Stimulated activated CD8-positive, alpha-beta memory T cell treated with anti-CD3 and anti-CD28 coated beads, Interleukin-2, amount 100 ng/mL, for 48 hours (primary cell): ENCODE data around the gene PTPRM.

ENCODE experiments used
- DNase-seq, 2 donors: peaks; one replicate each; pipeline ENCODE4 v3.0.0-alpha.2; 2020; ENCODE audit warnings: low read depth in 2 of 2

Gene PTPRM

DNA sequence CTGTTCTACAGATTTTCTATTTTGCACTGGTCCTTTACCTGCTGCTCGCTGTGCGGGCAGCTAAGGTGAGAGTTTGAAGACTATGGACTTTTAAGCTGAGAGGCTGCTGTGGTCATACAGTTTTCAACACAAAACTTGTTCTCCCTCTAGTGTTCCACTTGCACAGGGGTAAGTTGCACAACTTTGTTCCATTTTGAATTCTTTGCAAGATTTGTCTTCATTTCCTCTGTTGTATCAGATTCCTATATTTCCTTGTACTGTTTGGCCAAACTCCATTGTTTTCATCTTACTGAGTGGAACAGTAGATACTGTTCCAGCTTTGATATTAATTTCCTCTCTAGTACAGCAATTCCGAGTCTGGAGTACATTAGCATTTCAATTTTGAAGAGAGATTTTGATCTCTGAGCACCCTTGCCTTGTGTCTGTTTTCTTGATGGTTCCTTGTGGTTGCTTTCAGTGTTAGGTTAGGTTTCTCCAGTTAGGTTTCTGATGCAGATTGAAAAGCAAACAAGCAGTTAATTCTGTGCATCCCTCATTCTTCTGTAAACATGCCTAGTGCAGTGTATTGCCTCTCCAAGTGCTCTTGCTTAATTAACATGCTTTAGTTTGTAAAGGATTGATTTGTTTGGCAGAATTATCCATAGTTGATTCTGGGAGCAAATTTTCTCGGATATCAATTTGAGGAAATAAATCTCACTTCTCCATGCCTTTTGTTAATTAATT, 188.8 kb downstream of the PTPRM start:
- no peak for DNase-seq

DNA sequence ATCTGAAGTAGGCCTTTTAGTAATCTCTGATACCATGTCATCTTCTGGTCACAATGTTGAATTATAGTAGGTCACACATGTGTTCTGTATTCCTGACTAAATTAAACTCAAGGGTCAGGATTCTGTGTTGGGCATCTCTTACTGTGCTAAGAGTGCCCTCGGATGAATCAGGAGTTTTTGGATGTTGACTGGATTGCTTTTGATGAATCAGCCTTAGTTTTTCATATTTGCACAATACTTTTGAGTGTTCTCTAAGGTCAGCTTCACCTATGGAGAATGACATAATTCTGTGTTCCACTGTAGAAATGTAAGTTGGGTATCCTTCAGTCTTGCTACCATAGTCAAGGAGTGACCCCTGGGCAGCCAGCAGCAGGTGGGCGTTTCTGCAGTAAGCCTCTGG, 190.1 kb downstream of the PTPRM start:
- DNase-seq: no peak

DNA sequence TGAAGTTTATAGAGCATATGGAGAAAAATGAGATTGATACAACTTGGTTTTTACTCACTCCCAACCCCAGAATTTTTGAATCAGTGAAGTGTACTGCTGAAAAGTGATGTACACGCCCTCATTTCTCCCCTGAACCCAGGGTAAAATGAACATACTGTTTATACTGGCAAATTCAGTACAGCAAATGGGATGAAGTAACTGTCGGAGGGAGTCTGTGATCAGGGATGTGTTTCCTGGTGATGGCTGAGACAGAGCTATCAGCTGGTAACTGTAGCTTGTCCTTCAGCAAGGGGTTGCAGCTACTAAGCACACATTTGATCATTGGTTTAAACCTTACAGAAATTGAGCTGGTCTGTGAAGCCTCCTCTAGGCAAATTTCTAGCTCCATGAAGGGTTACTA, 191.6 kb downstream of the PTPRM start:
- DNase-seq: no peak

DNA sequence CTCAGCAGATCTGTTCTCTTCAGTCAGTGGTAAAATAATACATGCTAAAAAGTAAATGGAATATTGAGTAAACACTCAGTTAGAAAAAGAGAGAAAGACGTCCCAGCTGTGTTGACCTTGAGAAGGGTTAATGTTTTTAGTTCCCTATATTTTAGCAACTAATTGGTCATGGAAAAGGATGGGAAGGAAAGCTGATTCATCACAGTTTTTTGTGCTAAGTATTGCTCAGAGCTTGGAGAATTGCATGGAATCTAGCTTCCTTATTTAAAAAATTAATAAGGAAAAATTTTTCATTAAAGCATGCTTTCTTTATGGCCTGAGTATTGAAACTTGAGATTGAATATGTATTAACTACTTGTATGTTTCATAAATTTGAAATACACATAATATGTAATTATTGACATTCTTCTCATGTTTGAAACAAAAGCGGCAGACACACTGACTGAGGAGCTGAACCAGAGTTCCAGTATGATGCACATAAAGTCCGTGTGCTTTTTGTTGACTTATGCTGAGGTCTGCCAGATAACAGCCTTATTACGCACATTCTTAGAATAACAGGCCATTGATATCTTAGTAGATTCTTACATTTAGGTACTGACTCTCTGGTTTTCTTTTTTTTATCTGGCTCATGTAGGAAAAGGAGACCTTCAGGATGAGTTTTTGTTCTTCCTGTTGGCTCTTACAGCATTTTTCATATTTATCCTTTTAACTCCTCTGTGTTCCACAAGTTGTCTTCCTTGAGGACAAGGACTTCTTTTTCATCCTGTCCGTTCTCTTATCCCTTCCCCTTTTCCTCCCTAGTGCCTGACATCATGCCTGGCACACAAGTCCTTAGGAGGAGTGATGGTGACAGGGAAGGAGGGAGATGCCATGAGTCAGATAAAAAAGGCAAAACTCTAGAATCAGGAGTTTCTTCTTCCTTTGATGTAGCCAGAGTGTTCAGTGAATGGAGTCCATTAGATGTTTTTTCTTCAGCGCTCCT, 194.1 kb downstream of the PTPRM start:
- DNase-seq: no peak

DNA sequence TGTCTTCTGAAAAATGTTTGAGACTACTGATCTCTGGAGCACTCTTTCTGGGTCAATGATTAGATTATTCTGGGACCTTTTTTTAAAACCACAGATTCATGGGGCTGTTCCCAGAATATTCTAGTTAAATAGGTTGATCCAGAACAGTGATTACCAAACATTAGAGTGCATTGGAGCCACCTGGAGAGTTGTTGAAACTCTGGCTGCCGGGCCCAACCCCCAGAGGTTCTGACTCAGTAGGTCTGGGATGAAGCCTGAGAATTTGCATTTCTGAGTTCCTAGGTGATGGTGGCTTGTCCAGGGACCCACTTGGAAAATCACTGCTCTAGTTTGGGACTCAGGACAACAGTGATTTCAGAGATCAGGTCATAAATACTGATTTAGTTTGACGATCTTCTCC, 197.3 kb downstream of the PTPRM start:
- DNase-seq: no peak

DNA sequence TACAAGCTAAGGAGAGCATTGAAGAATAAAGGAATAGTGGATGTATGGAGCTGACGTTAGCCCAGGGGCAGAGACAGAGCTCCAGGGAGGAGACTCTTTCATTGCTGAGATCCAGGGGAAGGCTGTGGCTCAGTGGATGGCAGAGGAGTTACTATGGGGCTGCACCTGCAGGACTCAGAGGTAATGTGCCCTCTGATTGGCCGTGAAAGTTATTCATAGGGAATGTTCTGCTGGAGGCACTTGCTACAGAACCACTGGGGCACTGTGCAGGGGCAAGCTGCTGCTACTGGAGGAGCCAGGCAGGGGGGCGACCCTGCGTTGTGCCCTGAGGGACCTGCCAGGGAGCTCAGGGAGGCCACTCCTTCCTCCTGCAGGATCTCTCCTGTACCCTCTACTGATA, 199.2 kb downstream of the PTPRM start:
- no peak for DNase-seq

DNA sequence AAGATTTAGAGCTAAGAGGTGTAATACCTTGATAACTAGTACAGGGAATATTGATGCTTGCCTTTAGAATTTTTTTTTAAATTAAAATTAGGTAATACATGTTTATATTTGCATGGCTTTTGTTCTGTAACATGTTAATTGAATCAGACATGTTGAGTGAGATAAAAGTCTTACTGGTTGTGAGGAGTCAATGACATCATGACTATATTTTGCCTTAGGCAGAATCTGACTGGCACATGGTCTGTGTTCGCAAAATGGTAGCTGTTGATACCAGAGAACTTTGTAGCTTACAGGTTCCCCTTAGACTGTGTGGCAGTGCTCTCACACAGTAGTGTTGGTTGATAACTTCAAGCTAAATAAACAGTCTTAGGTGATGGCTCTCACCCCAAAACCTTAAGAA, 199.7 kb downstream of the PTPRM start:
- no peak for DNase-seq

DNA sequence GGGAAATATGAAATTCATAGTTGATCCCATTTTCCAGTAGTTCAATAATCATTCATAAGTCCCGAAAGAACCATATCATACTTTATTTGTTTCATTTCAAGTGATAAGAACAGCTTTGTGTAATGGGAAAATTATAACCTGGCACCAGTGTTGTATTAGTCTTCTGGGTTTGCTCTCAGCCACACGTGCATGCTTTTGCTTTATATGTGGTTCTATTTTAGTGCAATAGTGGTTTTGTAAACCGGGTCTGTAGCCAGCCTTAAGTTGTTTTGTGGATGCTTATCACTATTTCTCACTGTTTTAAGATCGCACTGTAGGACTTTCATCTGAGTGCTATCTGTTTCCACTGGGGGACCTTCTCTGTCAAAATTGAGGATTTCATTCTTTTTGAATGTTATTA, 203.8 kb downstream of the PTPRM start:
- no peak for DNase-seq

DNA sequence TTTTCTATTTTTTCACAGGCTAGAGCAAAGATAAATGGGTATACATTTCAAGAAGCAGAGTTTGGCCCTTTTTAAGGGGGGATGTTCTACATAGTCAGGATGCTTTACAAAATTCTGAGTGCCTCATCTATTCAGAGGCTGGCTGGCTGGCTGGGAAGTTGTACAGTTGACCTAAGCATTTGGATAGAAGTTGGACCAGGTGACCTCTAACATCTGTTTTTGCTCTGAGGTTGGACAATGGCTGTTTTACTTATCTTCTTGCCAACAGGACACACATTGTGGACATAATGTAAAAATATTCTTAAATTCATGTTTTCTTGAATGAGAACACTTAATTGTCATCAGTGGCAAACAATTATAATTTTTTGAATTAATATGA, 205.4 kb downstream of the PTPRM start:
- DNase-seq: no peak

DNA sequence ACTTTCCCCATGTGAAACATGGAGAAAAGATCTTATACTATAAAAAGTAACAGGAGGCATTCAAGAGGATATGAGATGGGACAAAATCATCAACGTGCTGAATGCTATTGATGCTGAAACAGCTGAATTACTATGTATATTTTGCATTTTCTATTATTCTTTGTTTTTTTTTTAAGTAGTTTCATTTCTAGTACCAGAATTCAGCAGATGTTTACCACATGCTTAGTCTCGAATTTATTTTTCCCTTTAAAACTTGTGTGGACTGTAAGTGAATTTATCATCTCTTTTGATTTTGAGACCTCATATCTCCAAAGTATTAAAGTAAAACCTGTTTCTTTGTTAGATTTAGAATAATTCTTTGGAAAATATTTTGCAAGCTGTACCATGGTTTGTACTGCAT, 205.8 kb downstream of the PTPRM start:
- no peak for DNase-seq

DNA sequence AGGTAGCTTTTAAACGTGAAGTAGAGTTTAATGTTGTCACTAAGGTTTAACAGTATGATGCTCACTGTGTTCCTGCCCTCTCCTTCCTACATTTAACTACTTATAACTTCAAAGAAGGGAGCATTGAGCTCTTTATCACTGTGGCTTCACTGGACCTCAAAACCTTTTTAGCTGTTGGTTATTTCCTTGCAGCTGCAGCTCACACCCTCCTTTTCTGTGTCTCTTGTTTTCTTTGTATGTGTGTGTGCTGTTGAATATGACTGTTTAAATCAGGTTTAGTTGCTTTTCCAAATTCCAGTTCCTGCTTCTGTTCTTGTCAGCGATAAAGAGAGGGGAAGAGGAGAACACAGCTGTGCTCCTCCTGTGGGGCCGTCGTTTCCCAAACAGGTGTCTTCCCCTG, 208.0 kb downstream of the PTPRM start:
- no peak for DNase-seq

DNA sequence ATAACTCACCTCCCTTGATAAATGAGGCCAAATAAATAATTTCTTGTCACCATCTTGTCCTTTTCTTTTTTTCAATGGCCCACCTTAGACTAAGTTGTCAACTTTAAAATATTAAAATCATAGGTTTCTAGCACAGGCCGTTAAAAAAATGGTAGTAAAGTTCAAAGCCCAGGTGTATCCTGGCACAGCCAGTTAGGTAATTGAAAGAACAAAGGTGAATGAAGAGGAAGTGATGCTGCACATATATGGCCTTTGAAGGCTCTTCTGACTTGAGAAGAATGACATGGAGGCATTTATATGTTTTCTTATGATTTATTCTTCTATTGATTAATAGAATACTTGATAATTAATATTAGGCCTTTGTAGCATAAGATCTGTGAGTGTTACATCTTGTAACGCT, 208.7 kb downstream of the PTPRM start:
- DNase-seq: no peak

DNA sequence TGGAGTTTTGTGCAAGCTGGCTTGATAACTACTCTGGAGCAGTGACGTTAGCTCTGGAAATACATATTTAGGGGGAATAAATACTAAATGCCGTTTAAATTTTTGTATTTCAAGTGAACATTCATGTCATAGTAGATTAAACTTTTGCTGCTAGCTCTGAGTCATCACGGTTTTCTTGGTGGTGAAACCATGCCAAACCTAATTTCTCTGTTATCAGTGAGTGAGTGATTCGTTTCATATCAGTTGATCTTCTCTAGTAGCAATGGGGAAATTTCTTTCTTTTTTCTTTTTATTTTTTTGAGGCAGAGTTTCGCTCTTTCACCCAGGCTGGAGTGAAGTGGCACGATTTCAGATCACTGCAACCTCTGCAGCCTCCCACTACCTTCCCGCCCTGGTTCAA, 211.1 kb downstream of the PTPRM start:
- no peak for DNase-seq

DNA sequence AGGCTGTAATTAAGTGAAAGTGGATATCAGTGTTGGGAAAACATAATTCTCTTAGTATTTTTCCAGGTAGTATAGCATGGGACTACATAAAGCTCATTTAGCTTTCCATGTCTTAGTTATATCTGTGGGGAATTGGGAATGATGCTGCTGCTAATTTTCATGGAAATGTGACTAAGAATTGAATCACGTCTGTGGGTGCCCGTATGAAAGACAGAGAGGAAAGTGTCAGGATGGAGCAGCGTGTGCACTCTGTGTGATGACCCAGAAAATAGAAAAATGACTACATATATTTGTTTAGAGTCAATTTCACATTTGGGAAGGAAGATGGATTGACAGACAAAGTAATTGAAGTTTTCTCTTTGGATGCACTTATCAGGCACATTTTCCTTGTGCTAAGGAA, 212.1 kb downstream of the PTPRM start:
- no peak for DNase-seq

DNA sequence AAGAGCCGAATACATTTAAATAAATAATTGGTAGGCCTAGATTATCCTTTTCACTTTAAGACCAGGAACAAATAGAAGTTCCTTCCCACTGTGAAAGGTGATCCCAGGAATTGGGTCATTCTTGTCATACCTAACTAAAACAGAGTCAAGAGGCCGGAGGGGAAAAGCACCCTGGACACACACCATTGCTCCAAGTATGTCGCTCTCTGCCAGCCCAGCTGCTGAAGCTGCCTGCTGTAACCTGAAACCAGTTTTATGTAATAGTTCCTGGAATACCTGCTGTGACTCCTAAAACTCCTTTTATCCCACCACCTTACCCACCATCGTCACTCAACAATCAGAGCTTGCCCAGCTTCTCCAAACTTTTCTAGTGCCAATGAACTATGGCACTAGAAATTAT, 217.1 kb downstream of the PTPRM start:
- DNase-seq: no peak

DNA sequence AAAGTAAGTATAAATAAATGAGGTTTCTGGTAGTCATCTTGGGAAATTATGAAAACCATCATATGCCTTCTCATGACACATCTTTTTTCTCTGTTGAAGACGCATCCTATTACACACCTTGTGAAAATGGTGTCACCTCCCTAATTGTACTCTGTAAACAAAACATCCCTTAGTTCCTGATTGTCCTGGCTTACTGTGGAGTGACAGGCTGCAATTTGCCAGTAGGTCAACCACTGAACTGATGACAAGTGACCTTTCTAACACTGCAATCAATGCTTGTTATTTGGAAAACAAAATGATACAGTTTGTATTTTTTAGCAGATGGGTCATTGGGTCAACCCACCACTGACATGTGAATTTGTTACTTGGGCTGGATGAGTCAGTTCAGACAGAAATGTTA, 219.5 kb downstream of the PTPRM start:
- no peak for DNase-seq

DNA sequence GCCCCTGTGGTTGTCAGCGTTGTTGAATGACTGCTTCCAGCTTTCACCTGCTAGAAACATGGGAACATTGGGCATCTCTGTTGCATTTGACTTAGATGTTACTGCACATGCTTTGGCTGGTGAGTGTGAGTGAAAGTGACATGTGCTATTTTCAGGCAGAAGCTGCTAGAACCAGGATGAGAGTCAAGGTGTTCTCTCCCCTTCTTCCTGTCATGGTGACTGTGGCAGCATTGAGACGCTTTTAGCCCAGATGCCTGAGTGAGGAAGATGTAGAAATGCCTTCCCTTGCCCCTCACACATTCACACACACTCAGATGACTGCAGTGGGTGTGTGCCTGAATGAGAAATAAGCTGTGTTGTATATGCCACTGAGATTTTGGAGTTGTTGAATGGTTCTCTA, 220.2 kb downstream of the PTPRM start:
- DNase-seq: no peak

DNA sequence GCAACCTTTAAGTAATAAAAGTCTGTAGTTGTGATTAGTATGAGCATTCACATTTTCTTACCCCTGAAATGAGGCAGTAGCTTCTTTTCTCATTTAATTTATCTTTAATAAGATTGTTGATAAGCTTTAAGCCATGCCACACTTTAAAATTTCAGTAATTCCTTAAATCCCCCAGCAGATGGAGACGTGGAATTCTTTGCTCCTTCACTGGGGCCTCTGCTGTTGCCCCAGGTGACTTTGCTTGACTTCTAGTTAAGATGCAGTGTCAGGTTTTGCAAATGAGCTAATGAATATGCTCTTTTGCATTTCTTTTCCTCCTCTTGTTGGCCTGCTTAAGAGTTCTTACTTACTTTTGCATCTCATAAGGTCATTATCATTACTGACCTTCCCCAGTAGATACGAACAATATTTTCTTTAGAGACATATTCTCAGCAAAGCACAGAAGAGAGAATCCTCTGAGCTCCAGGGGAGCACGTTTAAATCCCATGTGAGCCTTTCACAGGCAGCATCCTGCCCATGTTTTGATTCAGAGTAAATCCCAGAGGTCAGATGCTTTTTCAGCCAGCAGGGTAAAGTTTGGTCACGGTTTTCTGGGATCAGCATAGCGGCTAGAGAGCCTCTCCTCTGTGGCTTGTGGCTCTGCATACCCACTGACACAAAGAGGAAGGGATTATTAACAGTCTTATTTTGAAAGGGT, 222.9 kb downstream of the PTPRM start:
- DNase-seq: no peak

DNA sequence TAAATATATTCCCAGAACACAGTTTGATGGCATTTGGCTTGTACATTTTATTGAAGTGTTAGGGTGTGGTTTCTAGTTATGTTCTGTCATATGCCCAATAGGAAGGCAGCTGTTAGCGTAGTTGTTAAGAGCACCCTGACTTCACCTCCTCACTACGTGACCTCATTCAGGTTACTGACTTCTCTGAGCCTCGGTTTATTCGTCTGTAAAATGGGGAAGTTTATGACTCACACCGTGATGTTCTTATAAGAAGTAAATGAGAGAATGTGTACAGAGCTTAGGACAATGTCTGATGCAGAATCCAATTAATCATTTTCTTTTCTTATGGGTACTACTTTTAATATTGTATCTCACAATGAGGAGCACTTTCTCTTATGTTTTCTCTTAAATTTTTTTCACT, 226.0 kb downstream of the PTPRM start:
- DNase-seq: no peak

DNA sequence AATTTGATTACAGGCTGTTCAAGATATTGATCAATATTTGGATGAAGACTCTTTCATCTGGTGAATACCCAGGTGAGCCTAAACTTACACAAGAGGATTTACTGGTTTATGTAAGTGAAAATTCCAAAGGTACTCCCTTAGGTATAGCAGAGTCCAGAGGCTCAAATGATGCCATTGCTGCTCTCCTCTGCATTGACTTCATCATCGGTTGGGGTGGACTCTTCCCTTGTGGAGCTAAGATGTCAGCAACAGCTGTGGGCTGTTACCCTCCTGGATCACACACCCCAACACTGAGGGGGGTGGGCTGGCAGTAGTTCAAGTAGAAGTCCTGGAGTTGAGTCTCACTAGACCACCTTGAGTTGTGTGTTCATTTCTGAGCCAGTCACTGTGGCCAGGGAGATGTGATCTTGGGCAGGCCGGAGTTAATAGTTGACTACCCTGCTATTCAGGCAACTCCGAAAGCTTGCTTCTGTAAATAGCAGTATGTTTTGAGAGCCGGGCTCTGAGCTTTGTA, 236.9 kb downstream of the PTPRM start:
- no peak for DNase-seq

DNA sequence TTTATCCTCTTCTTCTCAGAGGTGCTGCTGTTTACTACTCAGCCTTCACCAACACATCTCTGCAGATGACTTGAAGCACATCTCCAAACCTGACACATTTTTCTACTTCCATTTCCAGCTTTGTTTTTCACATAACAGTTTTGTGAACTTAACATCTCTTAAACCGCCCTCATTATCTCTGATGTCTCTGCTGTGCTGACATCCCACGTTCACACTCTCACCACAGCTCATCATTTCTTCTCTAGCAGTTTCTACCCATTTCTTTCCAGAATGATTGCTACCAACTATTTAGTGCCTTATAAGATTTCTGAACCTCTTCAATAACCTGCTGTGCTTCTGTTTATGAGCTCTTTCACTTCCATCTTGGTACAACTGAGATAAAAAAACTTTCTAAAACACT, 238.0 kb downstream of the PTPRM start:
- DNase-seq: no peak

DNA sequence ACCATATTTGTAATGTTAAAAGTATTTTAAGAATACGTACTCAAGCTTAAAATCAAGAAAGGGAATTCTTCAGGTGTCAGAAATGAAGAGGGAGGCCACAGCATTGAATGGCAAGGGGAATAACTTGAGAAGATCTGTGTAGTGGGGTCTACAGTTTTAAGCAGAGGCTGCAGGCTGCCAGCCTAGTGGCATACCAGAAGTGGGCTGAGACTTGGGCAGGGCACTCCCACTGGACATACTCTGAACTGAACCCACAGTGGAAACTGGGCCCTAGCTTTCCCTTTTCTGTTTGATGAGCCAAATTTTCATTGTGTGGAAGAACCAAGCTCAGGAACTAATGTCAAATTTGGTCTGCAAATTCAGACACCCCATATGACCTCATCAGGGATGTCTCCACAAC, 238.8 kb downstream of the PTPRM start:
- DNase-seq: no peak
